Left hindlimb (tissue), 1 donor: ENCODE measurements around the gene NPW.
"Not testable (repeated sequence)": the region's sequence is repeated elsewhere in the genome, so short reads cannot be mapped to it uniquely, and the experiment has no call there.

Experiments used
- DNase-seq: peaks from one replicate; pipeline ENCODE4 v3.0.0-alpha.2; 2018

Gene NPW

DNA sequence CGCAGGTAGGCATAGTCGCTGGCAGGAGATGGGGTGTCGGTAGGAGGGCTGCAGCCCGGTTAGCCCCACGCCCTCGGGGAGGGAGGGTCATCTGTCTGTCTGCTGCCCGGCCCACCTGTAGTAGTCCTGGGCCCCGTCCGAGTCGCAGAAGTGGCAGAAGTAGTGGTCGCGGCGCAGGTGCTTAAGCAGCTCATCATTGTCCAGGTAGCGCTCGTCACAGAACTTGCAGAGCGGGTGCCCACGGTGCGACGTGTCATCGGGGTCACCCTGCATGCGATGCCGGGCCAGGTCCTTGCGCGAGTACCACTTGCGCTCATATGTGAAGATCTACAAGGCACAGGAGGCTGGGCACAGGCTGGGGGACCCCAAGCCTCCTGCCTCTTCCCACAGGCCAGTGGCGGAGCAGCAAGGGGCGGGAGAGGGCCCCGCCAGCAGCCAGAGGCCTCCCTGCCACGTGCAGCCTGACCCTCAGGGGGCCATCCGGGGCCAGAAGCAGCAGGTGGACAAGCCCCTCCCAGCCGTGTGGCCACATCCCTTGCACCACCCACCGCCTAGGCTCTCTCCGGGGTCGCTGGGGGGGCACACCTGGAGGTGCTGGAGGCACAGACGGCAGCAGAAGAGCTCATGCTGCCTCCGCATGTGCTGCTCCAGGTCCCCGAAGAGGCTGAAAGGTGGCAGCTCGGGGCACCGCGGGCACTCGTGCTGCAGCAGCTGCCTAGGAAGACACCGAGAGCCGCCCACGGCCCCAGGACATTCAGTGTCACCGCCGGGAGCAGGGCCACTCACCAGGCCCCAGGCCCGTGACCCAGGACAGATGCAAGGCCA, 17.0 kb upstream of the NPW start:
- DNase-seq = no peak

DNA sequence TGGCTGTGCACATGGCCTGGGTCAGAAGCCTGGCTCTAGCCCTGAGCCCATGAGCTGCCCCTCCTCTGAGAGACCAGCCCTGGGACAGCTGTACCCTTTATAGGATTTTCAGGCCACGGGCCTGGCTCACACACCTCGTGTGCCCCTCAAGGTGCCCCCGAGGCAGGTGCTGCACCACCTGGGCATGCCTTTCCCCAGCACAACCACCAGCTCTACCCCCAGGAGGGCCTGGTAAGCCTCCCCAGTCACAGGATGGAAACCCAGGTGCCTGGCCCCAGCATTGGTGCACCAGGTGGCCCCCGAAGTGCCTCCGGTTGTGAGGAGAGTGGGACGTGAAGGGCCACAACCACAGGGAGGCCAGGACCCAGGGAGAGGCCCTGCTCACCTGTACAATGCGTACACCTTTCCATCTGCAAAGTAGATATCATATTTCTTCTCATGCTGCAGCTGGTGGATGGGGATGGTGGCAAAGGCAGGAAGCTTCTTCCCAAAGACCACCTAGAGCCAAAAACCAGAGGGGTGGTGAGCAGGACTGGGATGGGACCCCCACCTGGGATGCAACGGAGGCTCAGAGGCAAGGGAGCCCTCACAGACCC, 16.3 kb upstream of the NPW start:
- no peak for DNase-seq

DNA sequence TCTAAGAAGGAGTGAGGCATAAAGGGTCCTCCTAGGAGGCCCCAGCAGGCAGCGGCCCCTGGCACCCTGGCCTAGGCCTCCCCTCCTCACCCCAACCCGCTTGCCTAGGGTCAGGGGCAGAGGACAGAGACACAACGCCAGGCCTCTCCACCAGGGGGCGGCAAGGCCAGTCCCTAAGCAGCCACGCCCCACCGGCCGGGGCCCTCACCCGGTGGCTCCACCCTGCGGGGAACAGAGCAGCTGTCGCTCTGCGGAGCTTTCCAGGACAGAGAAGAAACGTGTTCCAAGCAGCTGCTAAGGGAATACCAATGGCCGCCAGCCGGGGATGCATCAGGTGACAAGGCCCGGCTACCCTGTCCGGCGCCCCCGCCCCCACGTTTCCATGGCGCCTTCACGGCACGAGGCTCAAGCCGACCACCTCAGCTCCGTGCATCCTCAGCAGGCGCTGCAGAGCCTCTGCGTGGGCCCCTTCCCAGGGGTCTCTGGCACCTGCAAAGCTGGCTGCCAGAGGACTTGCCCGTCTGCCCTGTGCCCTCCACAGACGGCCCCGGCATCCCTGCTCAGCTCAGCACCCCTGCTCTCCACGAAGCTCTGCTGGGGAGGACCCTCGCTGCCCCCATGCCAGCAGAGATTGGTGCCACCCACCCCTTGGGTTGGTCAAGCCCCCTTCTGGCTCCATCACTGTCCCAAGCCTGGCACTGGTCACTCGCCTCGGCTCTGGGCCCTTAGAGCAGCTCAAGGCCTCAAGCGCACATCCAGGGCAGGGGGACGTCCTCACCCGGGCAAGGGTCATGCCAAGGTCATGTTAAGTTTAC, 15.6 kb upstream of the NPW start:
- peak; percentile 90 for DNase-seq

DNA sequence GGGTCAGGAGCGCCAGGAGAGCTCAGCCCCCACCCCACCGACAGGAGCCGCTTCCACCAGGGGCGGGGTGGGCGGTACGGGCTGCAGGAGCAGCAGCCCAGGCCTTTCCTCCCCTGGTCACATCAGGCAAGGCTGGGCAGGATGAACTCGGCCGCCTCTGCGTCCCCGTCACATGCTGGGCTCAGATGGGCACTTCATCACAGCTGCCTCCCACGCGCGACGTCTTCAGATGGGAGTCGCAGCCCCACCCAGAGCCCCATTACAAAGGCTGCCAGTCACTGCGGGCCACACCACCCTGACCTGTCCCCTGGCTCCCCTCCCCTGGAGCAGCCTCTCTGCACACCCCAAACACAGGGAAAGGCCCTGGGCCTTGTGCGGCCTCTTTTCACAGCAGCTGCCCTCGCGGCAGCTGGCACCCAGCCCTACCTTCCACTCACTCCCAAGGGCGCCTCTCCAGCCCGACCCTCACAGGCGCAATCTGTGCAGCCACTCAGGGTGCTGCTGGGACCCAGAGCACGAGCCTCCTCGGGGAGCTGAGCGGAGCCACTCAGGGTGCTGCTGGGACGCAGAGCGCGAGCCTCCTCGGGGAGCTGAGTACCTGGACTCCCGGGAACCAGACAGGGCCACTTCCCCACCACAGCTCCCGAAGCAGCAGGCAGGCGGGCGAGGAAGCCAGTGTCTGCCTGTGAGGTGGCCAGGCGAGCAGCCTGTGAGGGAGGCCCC, 14.6 kb upstream of the NPW start:
- no peak for DNase-seq

DNA sequence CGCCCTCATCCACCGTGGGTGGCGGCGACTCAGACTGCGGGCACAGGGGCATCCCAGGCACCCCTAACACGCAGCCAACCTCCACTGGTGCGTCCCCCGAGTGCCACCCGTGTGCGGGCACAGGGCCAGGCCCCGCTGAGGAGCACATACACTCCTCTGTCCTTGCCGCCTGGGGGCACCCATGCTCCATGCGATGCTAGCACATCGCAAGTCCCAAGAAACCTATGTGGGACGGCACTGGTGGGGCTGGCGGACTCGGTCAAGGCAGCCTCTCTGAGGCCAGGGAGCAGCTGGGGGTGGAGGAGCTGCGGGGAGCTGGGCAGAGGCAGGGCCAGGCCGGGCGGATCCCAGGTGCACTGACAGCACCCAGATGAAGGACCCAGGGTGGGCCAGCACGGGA, 13.9 kb upstream of the NPW start:
- no peak for DNase-seq

DNA sequence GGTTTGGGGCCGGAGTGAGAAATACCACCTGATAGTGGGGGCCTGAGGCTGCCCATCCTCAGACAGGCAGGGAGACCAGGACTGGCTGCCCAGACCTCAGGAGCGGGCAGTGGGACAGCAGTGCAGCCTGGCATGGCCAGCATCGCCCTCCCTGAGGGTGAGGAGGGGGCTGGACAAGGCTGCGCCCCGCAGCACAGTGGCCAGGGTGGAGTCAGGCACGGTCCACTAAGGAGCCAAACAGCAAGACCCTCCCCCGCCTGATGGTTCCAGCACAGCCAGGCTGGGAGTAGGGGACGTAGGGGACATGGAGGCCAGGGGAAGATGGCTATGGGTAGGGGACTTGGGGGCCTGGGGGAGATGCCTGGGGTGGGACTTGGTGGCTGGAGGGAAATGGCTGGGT, 13.3 kb upstream of the NPW start:
- no peak for DNase-seq

DNA sequence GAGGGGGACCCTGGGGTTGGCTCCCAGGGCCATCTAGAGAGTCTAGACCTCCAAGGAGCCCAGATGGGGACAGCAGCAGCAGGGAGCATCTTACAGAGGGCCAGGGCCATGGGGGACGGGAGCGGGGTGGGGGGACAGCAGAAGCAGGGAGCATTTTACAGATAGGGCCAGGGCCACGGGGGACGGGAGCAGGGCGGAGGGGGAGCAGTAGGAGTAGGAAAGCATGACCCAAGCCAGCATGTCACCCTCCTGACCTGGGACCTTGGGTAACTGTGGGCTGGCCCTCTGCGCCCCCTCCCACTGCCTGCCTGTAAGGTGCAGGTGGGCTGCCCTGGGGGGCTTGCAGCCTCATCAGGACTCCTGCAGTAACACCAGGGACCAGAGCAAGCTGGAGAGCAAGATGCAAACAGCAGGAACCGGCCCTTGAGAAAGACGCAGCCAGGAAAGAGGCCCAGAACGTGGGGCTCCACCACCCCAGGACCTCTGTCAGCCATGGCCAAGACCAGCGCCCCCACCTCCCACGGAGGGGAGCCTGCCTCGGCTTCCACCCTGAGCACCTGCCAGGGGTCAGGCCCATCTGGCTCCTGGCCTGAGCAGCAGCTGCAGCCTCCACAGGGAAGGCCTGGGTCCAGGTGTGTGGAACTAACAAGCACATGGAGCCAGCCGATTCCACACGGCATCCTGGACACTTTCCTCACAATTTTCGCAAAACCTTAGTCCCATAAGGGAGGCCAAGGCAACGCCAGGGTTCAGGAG, 12.3 kb upstream of the NPW start:
- DNase-seq = no peak

DNA sequence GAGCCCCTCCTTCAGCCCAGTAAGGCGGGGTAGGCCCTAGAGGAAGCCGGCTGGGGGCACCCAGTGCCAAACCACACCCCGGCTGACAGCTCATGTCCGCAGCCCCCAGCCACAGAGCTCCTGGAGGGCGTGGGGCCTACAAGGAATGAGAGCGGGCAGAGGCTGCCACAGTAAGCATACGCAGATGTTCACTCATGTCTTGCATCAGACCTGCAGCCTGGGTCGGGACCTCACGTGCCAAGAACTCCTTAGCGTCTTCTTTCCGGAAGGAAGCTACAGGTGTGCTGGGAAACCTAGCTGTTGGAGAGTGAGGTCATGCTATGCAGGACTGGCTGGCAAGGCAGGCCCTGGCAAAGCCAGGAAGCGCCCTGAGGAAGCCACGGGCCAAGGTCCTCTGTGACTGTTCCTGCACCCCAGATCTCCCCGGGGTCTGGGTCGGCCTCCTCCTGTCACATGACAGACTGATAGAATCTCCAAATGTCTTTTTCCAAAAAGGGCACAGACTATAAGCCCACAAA, 11.5 kb upstream of the NPW start:
- DNase-seq = no peak

DNA sequence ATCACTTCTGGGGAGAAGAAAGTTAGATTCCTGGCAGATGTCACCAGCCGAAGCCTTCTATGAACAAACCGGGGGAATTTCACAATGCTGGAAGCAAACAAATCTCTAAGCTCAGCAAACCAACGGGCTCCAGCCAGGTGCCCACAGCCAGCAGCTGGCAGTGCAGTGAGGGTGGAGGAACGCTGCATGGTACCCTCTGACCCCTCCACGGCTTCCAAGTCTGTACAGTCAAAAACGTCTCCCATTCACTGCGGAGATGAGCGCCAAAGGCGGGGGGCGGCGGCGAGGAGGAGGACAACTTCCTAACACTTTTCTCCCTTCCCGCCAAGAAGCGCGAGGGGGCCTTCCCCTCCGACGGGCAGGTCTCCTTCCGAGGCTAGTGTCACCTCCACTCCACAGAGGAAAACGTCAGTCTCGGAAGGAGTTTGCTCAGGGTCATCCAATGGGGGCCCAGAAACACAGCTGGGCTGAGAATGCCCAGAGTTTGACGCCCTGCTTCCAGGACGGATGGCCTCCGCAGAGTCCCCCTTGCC, 10.9 kb upstream of the NPW start:
- no peak for DNase-seq

DNA sequence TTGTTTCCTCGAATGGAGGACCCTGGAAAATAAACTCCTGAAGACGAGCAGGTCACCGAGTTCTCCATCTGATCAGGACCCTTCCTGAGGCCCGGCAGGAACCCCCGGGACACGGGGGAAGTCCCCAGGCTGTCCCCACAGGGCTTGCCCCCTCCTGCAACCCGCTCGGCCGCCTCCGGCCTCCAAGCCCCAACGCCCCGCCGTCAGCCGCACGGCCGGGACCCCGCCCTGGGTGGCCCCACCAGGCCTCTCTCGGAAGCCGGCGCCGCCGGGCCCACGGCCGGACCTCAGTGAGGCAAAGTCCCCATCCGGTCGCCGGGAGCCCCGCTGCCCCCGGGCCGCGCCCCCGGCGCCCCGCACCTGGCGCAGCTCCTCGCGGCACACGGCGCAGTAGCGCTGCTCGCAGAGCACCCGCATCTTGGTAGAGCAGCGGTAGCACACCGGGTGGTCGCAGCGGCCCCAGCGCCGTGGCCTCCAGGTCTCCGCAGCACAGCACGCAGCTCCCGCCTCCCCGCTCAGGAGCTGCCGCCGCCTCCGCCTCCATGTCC, 10.3 kb upstream of the NPW start:
- no peak for DNase-seq

DNA sequence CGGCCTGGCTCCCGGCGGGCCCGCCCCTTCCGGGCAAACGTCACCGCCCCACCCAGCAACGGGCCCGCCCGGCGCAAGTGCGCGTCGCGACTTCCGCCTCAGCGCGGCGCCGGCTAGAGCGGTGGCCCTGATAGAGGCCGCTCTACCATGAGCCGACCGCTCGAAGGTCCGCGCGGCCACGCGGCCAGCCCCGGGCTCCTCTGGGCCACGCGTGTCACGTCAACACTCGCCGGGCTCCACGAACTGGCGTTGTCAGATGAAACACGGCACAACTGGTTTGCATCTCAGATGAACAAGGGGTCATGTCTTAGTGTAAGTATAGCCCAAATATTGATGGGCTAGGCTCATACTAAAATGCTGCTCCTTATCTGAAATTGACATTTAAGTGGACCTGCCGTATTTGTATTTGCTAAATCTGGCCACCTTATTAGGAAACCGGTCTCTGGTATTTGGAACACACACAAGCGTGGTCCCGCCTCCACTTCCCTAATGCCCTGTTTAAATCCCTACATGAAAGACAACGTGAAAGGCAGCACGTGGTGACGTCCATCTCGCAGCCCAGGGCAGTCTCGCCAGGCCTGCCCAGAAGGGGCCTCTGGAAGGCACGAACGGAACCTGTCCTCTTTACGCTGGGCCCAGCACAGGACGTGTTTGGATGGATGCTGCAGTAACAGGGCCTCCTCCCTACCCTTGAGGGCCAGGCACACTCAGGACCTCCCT, 9.6 kb upstream of the NPW start, which contains the start of gene ZNF598:
TSS of gene ZNF598 (minus strand) at position 31 of the 720 bp plus-strand sequence.
- peak; percentile 89 for DNase-seq

DNA sequence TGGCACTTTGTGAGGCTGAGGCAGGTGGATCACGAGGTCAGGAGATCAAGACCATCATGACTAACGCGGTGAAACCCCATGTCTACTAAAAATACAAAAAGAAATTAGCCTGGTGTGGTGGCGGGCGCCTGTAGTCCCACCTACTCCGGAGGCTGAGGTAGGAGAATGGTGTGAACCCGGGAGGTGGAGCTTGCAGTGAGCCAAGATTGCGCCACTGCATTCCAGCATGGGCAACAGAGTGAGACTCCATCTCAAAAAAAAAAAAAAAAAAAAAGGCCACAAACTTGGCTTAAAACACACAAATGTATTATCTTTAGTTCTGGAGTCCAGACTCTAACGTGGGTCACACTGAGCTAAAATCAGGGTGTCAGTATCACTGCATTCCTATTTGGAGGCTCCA, 7.9 kb upstream of the NPW start:
- DNase-seq = not testable (repeated sequence)

DNA sequence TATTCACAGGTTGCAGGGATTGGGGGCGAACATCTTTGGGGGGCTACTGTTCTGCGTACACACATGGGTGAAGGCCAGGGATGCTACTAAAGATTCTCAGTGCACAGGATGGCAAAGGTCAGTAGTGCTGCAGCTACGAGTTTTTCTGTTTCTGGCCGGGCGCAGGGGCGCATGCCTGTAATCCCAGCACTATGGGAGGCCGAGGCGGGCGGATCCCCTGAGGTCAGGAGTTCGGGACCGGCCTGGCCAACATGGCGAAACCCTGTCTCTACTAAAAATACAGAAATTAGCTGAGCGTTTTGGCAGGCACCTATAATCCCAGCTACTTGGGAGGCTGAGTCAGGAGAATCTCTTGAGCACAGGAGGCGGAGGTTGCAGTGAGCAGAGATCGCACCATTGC, 6.1 kb upstream of the NPW start:
- DNase-seq = no peak

DNA sequence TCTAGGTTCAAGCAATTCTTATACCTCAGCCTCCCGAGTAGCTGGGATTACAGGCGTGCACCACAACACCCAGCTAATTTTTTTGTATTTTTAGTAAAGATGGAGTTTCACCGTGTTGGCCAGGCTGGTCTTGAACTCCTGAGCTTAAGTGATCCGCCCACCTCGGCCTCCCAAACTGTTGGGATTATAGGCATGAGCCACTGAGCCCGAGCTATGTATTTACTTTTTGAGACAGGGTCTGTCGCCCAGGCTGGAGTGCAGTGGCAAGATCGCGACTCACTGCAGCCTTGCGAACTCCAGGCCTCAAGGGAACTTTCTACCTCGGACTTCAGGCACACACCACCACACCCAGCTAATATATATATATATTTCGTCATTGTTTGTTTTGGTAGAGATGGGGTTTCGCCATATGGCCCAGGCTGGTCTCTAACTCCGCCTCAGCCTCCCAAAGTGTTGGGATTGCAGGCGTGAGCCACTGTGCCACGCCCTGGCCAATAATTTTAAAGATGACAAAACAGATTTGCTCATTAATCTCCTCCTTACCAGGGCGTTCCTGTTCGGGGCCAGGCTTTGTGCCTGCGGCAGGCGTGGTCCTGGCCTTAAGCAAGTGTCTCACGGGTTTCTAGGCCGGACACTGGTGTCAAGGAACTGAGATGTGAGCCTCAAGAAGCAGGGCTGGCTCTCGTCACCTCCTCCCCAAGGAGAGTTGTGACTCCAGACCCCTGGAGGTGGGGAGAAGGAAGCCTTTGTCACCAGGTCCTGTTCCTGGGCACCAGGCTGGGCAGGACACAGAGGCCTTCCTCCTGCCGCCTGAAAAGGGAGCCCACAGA, 4.3 kb upstream of the NPW start:
- DNase-seq = no peak

DNA sequence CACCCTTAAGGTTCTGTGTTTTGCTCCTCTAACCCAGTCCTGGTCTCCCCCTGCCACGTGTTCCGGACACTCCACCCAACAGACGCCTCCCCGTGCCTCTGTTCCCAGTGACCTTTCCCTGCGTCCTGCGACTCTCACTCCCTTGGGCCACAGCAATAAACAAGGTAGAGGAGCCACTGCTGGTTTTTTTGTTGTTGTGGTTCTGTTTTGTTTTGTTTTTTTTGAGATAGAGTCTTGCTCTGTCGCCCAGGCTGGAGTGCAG, 3.7 kb upstream of the NPW start:
- DNase-seq = no peak

DNA sequence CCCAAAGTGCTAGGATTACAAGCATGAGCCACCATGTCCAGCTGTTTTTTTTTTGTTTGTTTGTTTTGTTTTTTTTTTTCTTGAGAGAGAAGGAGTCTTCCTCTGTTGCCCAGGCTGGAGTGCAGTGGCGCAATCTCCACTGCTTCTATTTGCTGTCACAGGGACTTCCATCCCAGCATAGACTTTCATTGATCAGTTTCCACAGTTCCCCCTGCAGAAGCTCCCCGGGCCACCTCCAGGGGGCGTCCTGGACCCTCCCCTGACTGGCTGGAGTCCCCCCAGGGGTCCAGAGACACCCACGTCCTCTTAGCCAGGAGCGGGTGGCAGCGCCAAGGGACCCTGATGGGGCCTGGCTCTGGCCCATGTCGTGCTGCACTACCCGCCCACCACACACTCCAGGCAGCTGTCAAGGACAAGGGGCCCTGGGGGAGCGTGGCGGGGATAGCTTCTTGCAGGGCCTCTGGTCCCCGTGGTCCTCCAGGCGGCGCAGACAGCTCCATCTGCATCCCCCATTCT, 3.1 kb upstream of the NPW start:
- DNase-seq = no peak

DNA sequence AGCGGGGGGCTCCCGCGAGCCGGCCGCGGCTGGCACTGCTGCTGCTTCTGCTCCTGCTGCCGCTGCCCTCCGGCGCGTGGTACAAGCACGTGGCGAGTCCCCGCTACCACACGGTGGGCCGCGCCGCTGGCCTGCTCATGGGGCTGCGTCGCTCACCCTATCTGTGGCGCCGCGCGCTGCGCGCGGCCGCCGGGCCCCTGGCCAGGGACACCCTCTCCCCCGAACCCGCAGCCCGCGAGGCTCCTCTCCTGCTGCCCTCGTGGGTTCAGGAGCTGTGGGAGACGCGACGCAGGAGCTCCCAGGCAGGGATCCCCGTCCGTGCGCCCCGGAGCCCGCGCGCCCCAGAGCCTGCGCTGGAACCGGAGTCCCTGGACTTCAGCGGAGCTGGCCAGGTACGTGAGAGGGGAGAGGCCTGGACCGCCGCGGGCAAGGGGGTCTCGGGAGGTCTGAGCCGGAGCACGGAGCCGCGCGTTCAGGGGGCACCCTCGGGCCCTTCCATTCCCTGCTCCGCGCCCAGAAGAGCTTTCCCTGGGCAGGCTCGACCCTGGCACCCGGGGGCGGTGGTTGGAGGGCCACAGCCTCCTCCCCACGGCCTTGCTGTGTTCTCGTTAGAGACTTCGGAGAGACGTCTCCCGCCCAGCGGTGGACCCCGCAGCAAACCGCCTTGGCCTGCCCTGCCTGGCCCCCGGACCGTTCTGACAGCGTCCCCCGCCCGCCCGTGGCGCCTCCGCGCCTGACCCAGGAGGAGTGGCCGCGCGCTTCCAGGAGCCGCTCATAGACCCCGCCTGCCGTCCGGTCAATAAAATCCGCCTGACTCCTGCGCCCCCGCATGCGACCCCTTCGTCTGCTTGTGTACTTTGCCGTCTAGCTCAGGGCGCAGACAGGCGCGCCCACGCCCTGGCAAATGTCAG, 591 bp downstream of the NPW start:
- no peak for DNase-seq

DNA sequence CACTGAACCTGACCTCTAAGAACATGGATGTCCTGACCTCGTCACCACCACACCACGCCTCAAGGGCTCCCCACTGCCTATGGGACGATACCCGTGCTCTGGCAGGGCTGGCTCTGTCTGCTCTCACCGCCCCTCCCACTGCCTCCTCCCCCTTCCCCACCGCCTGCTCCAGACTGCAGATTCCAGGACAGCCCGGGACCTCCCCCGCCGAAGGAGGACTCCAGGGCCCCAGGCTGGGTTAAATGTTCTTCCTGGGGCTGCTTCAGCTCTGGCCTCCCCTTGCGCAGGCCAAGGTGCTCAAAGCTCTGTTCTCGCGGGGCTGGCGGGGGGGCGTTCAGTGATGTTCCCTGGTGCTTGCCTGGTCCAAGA, 3.1 kb downstream of the NPW start:
- no peak for DNase-seq
